ENCODE measurements around the gene CSTF3.
"Not testable (repeated sequence)": the region's sequence is repeated elsewhere in the genome, so short reads cannot be mapped to it uniquely, and the experiment has no call there.

CSTF3 gene

DNA sequence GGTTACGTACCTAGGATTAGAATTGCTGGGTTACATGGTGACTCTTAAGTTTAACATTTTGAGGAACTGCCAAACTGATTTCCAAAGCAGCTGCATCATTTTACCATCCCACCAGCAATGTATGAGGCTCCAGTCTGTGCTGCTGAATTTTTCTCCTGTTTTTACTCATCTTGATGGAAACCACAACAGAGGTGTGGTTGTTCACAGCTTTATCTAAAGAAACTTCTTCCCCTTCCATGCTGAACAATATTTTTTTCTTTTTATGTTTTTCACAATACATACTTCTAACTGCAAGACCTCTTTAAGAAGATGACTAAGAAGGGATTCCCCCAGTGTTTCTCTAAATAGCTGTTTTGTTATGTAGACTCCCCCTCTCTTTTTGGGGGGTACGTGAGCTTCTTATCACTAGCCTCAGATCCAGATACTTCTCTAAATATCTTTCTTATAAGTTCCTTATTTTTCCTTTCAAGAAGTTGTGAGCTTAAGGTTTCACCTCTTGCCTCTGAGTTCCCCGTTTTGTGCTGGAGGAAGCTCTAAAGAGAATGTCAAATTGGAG, 97.9 kb downstream of the CSTF3 start:
- Histone ChIP-seq H2AFZ (ENCODE audit: low read depth, low read length) (no peak overlapping the region), H3K27me3 (ENCODE audit: insufficient read depth, low read length) (no peaks in the 10 kb centered on the region), H3K9me3 (ENCODE audit: low read length) (no peaks in the 10 kb centered on the region), H3K36me3 (ENCODE audit: insufficient read depth, low read length) (peaks cover 70% of the 10 kb centered on the region), H3K4me3 (ENCODE audit: low read length) (no peak overlapping the region), H3K4me1 (ENCODE audit: insufficient read depth, low read length) (no peaks in the 10 kb centered on the region)

DNA sequence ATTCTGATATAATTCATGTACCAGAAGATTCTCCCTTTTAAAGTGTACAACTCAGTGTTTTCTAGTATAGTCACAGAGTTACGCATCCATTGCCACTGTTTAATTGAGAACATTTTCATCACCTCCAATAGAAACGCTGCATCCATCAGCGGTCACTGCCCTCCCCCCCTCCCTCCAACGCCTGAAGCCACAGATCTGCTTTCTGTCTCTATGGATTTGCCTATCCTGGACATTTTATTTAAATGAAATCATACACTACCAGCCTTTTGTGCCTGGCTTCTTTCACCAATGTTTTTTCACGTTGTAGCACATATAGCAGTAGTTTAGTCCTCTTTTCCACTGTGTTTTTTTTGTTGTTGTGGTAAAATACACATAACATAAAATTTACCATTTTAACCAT, 99.1 kb downstream of the CSTF3 start:
- H3K4me3 ChIP-seq (ENCODE audit: low read length), result no peak overlapping the region
- no peaks in the 10 kb centered on the region for H3K9me3 ChIP-seq (ENCODE audit: low read length)
- no peaks in the 10 kb centered on the region for H3K27me3 ChIP-seq (ENCODE audit: insufficient read depth, low read length)
- H3K36me3 ChIP-seq (ENCODE audit: insufficient read depth, low read length), result peaks cover 72% of the 10 kb centered on the region
- H3K4me1 ChIP-seq (ENCODE audit: insufficient read depth, low read length), result no peaks in the 10 kb centered on the region
- no peak overlapping the region for H2AFZ ChIP-seq (ENCODE audit: low read depth, low read length)

DNA sequence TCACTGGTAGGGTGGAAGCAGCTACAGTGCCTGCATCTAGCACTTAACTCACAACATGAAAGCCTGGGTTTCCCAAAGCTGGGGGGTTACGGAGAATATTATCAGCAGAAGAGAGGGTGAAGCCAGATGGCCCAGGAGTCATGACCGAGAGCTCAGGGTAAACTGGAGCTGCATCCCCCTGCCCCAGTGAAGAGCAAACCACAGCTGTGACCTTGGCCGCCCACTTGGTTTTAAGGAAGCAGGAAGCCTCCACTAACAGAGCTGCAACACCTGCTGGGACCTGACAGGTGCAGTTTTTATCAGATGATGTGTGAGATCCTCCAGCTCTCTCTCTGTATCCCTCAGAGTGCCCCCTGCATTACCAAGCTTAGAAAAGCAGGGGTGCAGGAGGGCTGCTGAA, 101.0 kb downstream of the CSTF3 start:
- Histone ChIP-seq H3K4me3 (ENCODE audit: low read length) (no peak overlapping the region), H3K36me3 (ENCODE audit: insufficient read depth, low read length) (peaks cover 62% of the 10 kb centered on the region), H3K4me1 (ENCODE audit: insufficient read depth, low read length) (no peaks in the 10 kb centered on the region), H3K27me3 (ENCODE audit: insufficient read depth, low read length) (no peaks in the 10 kb centered on the region), H2AFZ (ENCODE audit: low read depth, low read length) (no peak overlapping the region), H3K9me3 (ENCODE audit: low read length) (no peaks in the 10 kb centered on the region)

DNA sequence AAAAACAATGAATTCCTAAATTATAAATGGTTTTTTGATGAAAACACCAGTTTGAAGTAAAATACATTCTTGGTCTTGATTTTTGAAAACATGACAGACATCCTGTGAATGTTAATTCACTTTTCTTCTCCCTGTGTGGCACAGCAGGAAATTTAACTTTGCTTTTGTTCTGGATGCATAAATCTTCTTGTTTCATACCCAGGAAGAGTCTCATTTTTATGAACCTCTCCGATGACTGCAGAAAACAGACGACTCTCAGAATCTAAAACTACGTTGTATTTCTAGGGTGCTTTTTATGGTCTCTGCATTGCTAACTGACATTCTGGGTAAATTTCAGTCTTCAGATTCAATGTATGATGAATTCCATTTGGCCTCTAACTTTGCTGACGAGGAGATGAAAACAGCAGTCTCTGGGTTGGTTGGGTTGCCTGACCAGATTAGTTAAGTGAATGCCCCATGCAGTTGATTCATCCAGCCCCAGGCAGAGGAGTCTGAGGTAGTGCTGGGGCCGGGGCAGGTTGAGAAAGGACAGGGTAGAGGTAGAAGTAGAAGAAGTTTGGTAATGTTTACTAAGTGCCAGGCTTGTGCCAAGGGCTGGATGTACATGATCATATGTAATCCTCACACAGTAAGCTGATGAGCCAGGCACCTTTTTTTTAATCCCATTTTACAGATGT, 101.8 kb downstream of the CSTF3 start:
- no peaks in the 10 kb centered on the region for H3K9me3 ChIP-seq (ENCODE audit: low read length)
- H3K36me3 ChIP-seq (ENCODE audit: insufficient read depth, low read length), result peaks cover 66% of the 10 kb centered on the region
- H3K4me3 ChIP-seq (ENCODE audit: low read length), result no peak overlapping the region
- no peak overlapping the region for H2AFZ ChIP-seq (ENCODE audit: low read depth, low read length)
- H3K4me1 ChIP-seq (ENCODE audit: insufficient read depth, low read length), result no peaks in the 10 kb centered on the region
- H3K27me3 ChIP-seq (ENCODE audit: insufficient read depth, low read length), result no peaks in the 10 kb centered on the region

DNA sequence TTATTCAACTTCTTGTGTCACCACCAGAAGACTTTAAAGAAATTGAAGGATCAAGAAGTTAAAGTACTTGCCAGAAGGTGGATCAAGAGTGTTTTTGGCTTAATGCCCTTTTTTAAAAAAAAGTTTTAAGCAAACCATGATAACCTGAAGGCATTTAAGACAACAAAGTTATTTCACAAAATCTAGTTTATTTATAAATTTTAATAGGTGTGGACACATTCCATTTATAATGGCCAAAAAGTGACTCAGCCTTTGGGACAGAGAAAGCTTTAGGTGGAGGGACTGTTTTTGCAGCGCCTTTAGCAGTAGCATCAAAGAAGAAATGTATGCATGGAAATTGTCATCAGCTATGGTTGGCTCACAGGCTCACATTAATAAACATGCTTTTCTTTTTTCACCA, 104.0 kb downstream of the CSTF3 start:
- no peaks in the 10 kb centered on the region for H3K4me1 ChIP-seq (ENCODE audit: insufficient read depth, low read length)
- no peaks in the 10 kb centered on the region for H3K9me3 ChIP-seq (ENCODE audit: low read length)
- no peaks in the 10 kb centered on the region for H3K27me3 ChIP-seq (ENCODE audit: insufficient read depth, low read length)
- H3K4me3 ChIP-seq (ENCODE audit: low read length), result no peak overlapping the region
- H2AFZ ChIP-seq (ENCODE audit: low read depth, low read length), result no peak overlapping the region
- peaks cover 52% of the 10 kb centered on the region for H3K36me3 ChIP-seq (ENCODE audit: insufficient read depth, low read length)

DNA sequence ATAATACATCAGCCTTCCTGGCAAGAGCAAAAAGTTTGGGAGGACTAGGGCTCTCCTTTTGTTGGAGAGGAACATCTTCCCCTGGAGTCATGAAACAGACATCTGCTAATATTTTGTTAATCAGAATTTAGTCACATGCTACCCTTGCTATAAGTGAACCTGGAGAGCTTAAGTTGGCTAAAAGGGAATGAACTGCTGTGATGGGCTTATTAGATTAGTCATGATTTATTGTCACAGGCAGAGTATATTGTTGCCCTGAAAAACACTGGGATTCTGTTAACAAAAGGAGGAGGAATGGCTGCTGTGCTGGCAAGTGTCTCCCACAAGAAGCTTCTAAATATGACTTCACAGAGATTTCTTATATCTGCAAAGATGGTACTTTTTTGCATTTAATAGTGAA, 105.9 kb downstream of the CSTF3 start:
- Histone ChIP-seq H3K4me1 (ENCODE audit: insufficient read depth, low read length) (no peaks in the 10 kb centered on the region), H2AFZ (ENCODE audit: low read depth, low read length) (no peak overlapping the region), H3K4me3 (ENCODE audit: low read length) (no peak overlapping the region), H3K27me3 (ENCODE audit: insufficient read depth, low read length) (no peaks in the 10 kb centered on the region), H3K36me3 (ENCODE audit: insufficient read depth, low read length) (peaks cover 36% of the 10 kb centered on the region), H3K9me3 (ENCODE audit: low read length) (no peaks in the 10 kb centered on the region)

DNA sequence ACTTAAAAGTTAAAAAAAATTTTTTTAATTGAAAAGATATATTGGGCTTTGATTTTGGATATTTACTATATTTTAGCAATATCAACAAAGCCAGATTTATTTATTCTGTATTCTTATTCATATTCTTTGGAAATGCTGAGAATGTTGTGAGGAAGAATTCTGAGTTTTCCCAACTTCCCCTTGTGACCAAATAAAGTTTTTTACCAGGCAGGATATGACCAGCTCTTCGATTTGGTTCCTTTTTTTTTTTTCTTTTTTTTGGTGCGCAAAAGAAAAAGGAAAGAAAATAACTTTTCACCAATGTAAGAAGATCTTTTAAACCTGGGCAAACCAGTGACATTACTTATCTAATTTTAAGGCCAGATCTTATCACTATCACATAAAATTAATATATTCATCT, 109.0 kb downstream of the CSTF3 start:
- Histone ChIP-seq H3K27me3 (ENCODE audit: insufficient read depth, low read length) (no peaks in the 10 kb centered on the region), H3K4me3 (ENCODE audit: low read length) (no peak overlapping the region), H3K9me3 (ENCODE audit: low read length) (no peaks in the 10 kb centered on the region), H2AFZ (ENCODE audit: low read depth, low read length) (no peak overlapping the region), H3K4me1 (ENCODE audit: insufficient read depth, low read length) (no peaks in the 10 kb centered on the region), H3K36me3 (ENCODE audit: insufficient read depth, low read length) (peaks cover 20% of the 10 kb centered on the region)

DNA sequence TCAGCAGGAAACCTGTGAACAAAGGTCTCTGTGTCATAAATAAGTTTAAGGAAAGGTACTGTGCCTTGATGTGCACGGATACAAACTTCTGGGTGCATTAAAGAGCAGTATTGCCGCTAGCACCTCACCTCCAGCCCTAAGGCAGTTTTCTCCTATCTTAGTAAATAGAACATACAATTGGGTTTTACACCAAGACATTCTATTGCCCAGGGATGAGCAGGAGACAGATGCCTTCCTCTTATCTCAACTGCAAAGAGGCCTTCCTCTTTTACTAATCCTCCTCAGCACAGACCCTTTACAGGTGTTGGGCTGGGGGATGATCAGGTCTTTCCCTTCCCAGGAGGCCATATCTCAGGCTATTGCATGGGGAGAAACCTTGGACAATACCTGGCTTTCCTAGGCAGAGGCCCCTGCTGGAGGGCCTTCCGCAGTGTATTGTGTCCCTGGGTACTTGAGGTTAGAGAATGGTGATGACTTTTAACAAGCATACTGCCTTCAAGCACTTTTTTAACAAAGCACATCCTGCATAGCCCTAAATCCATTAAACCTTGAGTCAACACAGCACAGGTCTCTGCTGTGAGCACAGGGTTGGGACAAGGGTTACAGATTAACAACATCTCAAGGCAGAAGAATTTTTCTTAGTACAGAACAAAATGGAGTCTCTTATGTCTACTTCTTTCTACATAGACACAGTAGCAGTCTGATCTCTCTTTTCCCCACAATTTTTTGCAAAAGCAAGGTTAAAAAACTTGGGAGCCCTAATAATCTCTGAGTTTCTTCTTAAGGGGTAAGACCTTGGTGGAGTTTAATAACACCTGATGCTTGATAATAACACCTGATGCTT, 111.5 kb downstream of the CSTF3 start:
- H3K4me3 ChIP-seq (ENCODE audit: low read length); H3K4me1 ChIP-seq (ENCODE audit: insufficient read depth, low read length); H3K27me3 ChIP-seq (ENCODE audit: insufficient read depth, low read length); H2AFZ ChIP-seq (ENCODE audit: low read depth, low read length): not testable (repeated sequence)
- peaks cover 31% of the 10 kb centered on the region for H3K36me3 ChIP-seq (ENCODE audit: insufficient read depth, low read length)
- peaks cover 10% of the 10 kb centered on the region for H3K9me3 ChIP-seq (ENCODE audit: low read length)

DNA sequence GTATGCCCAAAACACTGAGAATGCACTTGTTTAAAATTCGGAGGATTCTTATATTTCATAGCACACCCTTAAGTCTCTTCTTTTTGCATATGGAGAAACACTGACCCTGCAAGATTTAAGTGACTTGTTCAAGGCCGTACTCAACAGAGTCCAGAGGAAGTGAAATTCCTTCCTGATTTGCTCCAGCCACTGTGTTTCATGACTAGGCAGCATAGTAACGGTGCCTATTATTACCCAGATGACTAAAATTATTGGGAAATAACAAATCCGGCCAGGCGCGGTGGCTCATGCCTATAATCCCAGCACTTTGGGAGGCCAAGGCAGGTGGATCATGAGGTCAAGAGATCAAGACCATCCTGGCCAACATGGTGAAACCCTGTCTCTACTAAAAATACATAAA, 112.6 kb downstream of the CSTF3 start:
- H3K27me3 ChIP-seq (ENCODE audit: insufficient read depth, low read length); H2AFZ ChIP-seq (ENCODE audit: low read depth, low read length); H3K4me1 ChIP-seq (ENCODE audit: insufficient read depth, low read length); H3K4me3 ChIP-seq (ENCODE audit: low read length): not testable (repeated sequence)
- peaks cover 10% of the 10 kb centered on the region for H3K9me3 ChIP-seq (ENCODE audit: low read length)
- H3K36me3 ChIP-seq (ENCODE audit: insufficient read depth, low read length), result peaks cover 37% of the 10 kb centered on the region

DNA sequence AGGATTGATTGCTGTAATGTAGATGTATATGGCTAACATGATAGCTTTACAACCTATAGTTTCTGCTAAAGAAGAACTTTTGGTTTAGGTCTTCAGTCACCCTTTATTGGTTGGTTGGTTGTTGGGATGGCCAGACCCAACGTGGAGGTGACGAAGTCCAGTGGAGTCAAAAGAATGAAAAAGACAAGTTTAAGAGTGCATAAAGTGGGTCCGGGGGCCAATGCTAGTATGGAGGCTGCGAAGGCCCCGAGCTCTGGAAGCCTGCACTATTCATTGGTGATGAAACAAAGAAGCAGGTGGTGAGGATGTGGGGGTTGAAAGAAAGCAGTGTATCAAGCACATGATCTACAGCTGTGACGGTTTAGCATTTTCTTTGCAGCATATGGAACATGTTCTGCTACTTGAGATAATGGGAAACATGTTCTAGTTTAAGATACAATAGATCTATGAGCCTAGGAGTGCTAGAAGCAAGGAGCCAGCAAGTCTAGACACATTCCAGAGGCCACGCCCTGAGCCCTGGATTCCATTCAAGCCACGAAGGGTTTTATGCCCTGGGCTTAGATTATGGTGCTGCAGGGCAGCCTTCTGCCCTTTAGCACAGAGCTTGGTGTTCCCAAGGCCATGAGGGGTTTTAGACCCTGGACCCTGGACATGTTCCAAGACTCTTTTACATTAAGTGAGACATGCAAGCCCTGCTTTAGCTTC, 115.6 kb downstream of the CSTF3 start:
- Histone ChIP-seq H3K9me3 (ENCODE audit: low read length) (peaks cover 10% of the 10 kb centered on the region), H3K4me1 (ENCODE audit: insufficient read depth, low read length) (peaks cover 4% of the 10 kb centered on the region), H3K36me3 (ENCODE audit: insufficient read depth, low read length) (peaks cover 41% of the 10 kb centered on the region), H2AFZ (ENCODE audit: low read depth, low read length) (no peak overlapping the region), H3K4me3 (ENCODE audit: low read length) (no peak overlapping the region), H3K27me3 (ENCODE audit: insufficient read depth, low read length) (no peaks in the 10 kb centered on the region)

DNA sequence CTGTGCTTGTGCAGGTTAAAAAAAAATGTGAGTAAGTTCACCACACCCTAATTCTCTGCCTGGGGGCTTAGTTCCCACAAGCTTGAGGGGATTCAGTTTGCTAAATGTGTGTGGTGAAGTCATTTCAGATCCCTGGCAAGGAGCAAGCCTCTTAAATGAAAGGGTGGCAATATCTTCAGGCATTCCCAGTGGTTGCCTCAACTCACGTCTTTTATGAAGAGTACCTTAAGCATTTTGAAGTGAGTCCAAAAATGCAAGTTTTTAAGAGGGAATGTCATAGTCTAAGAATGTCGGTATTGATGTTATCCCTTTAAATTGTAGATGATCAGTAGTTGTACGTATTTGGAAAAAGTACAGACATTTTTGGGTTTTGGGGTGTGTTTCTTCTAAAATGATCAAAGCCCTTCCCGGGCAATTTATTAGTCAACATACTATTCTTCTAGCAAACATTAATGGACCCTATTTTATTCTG, 117.0 kb downstream of the CSTF3 start:
- Histone ChIP-seq H3K4me3 (ENCODE audit: low read length) (no peak overlapping the region), H2AFZ (ENCODE audit: low read depth, low read length) (no peak overlapping the region), H3K36me3 (ENCODE audit: insufficient read depth, low read length) (peaks cover 41% of the 10 kb centered on the region), H3K4me1 (ENCODE audit: insufficient read depth, low read length) (peaks cover 10% of the 10 kb centered on the region), H3K9me3 (ENCODE audit: low read length) (peaks cover 10% of the 10 kb centered on the region), H3K27me3 (ENCODE audit: insufficient read depth, low read length) (no peaks in the 10 kb centered on the region)

DNA sequence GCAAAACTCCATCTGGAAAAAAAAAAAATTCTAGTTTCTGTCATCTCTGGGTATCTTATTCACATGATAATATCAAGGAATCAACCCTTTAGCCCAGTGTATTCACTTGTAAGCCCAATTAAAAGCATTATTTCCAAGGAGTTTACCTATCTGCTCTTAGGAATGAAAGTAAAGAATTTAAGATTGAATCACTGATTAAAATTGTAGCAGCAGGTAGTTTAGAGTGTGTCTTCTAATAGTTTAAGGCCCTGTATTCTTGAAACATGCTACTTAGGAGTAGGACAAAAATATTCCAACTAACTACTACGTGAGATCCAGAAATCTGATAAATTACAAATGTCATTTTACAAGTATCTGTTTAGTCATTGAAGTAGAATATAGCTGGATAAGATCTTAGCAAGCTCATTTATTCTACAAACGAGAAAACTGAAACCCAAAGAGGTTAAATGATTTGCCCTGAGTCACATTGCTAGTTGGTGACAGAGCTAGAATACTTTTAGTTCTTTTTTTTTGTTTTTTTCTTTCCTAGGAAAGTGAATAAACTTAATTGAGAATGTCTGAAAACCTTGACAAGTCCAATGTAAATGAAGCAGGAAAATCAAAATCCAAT, 118.0 kb downstream of the CSTF3 start:
- no peak overlapping the region for H3K4me3 ChIP-seq (ENCODE audit: low read length)
- no peak overlapping the region for H2AFZ ChIP-seq (ENCODE audit: low read depth, low read length)
- H3K27me3 ChIP-seq (ENCODE audit: insufficient read depth, low read length), result no peaks in the 10 kb centered on the region
- H3K9me3 ChIP-seq (ENCODE audit: low read length), result peaks cover 10% of the 10 kb centered on the region
- peaks cover 10% of the 10 kb centered on the region for H3K4me1 ChIP-seq (ENCODE audit: insufficient read depth, low read length)
- peaks cover 37% of the 10 kb centered on the region for H3K36me3 ChIP-seq (ENCODE audit: insufficient read depth, low read length)

Measured in neuron (in vitro differentiated cells).